ENCODE measurements around the gene ADGRG1.

DNA sequence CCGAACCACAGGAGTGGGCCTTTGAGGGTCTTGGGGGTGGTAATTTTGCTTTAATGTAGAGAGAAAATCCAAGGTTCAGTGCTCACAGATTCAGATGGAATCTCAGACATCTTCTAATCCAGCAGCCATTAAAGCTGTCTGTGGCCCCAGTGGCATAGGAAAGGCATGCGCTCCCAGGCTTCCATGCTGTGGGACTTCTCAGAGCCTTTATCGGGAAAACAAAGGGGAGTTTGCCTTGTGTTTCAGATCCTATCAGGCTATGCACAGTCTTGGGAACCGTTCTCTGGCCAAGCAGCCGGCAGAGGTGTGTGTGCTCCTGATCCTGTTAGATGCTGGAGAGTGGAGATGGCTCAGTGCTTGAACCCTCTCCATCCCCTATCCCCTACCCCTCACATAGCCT lies 7.8 kb downstream of the ADGRG1 start:
- no peak for TF ChIP-seq POLR2AphosphoS5 (IDR thresholded peaks at IDR 0.05; ENCODE audit: low read depth, low read length)
- no peak for TF ChIP-seq POLR2A (IDR thresholded peaks at IDR 0.05; ENCODE audit: low read depth, low read length)

Measured in GM12892 (cell line).